ENCODE results near the gene NOLC1.
"Not testable (repeated sequence)": the region's sequence is repeated elsewhere in the genome, so short reads cannot be mapped to it uniquely, and the experiment has no call there.

NOLC1 gene

GRCh38 chr10:102184606-102185005, 32.4 kb downstream of the NOLC1 start:
- Histone ChIP-seq H3K4me3 (ENCODE audit: severe bottlenecking) (no peak overlapping the region), H3K4me1 (ENCODE audit: insufficient read depth, poor library complexity, severe bottlenecking) (no peaks in the 10 kb centered on the region), H3K27ac (ENCODE audit: poor library complexity, severe bottlenecking) (no peak overlapping the region), H3K36me3 (ENCODE audit: low read depth) (no peaks in the 10 kb centered on the region), H3K27me3 (ENCODE audit: insufficient read depth, poor library complexity, severe bottlenecking) (no peaks in the 10 kb centered on the region), H3K9me3 (ENCODE audit: severe bottlenecking) (no peaks in the 10 kb centered on the region)
- TF ChIP-seq, protein P1, sequence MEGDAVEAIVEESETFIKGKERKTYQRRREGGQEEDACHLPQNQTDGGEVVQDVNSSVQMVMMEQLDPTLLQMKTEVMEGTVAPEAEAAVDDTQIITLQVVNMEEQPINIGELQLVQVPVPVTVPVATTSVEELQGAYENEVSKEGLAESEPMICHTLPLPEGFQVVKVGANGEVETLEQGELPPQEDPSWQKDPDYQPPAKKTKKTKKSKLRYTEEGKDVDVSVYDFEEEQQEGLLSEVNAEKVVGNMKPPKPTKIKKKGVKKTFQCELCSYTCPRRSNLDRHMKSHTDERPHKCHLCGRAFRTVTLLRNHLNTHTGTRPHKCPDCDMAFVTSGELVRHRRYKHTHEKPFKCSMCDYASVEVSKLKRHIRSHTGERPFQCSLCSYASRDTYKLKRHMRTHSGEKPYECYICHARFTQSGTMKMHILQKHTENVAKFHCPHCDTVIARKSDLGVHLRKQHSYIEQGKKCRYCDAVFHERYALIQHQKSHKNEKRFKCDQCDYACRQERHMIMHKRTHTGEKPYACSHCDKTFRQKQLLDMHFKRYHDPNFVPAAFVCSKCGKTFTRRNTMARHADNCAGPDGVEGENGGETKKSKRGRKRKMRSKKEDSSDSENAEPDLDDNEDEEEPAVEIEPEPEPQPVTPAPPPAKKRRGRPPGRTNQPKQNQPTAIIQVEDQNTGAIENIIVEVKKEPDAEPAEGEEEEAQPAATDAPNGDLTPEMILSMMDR (IDR thresholded peaks at IDR 0.05; ENCODE audit: poor library complexity, severe bottlenecking) = no peak
- ATAC-seq (ENCODE audit: low read depth) (no peak), DNase-seq (ENCODE audit: low spot score) (no peak)

- Histone ChIP-seq H3K27ac (ENCODE audit: poor library complexity, severe bottlenecking) (no peak overlapping the region), H3K4me1 (ENCODE audit: insufficient read depth, poor library complexity, severe bottlenecking) (no peaks in the 10 kb centered on the region), H3K36me3 (ENCODE audit: low read depth) (no peaks in the 10 kb centered on the region), H3K4me3 (ENCODE audit: severe bottlenecking) (no peak overlapping the region), H3K27me3 (ENCODE audit: insufficient read depth, poor library complexity, severe bottlenecking) (no peaks in the 10 kb centered on the region), H3K9me3 (ENCODE audit: severe bottlenecking) (no peaks in the 10 kb centered on the region)
- TF ChIP-seq, protein P1 (IDR thresholded peaks at IDR 0.05; ENCODE audit: poor library complexity, severe bottlenecking) = no peak
- ATAC-seq (ENCODE audit: low read depth) (no peak), DNase-seq (ENCODE audit: low spot score) (no peak)
Observed at GRCh38 chr10:102185272-102185671, 33.1 kb downstream of the NOLC1 start.

DNA sequence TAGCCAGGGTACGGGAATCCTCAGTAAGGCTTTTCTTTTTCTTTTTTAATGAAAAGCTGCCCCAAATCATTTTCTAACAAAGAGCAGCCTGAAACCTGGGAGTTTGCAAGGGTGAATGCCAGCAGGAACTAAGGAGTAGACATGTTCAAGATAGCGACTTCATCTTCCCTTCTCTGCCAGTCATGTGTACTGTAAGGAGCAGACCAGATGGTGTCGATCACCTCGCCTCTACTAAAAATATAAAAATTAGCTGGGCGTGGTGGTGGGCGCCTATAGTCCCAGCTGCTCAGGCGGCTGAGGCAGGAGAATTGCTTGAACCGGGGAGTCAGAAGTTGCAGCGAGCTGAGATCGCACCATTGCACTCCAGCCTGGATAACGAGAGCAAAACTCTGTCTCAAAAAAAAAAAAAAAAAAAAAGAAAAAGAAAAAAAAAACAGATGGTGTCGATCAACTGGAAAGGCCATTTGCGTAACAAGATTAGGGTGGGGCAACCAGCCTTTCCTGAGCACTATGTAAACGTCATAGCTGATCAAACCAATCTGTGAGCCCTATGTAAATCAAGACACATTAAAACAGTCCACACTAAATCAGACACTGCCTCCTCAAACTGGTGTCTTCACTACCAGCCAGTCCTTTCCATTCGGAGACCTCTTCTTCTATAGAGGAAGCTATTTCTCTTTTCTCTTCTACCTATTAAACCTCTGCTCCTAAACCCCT, 33.8 kb downstream of the NOLC1 start:
- Histone ChIP-seq H3K27me3 (ENCODE audit: insufficient read depth, poor library complexity, severe bottlenecking) (no peaks in the 10 kb centered on the region), H3K9me3 (ENCODE audit: severe bottlenecking) (no peaks in the 10 kb centered on the region), H3K27ac (ENCODE audit: poor library complexity, severe bottlenecking) (no peak overlapping the region), H3K4me1 (ENCODE audit: insufficient read depth, poor library complexity, severe bottlenecking) (no peaks in the 10 kb centered on the region), H3K4me3 (ENCODE audit: severe bottlenecking) (no peak overlapping the region), H3K36me3 (ENCODE audit: low read depth) (no peaks in the 10 kb centered on the region)
- DNase-seq (ENCODE audit: low spot score) = no peak
- TF ChIP-seq, protein P1 (IDR thresholded peaks at IDR 0.05; ENCODE audit: poor library complexity, severe bottlenecking) = no peak
- no peak for ATAC-seq (ENCODE audit: low read depth)

- Histone ChIP-seq H3K27me3 (ENCODE audit: insufficient read depth, poor library complexity, severe bottlenecking) (no peaks in the 10 kb centered on the region), H3K27ac (ENCODE audit: poor library complexity, severe bottlenecking) (no peak overlapping the region), H3K9me3 (ENCODE audit: severe bottlenecking) (no peaks in the 10 kb centered on the region), H3K4me3 (ENCODE audit: severe bottlenecking) (no peak overlapping the region), H3K36me3 (ENCODE audit: low read depth) (no peaks in the 10 kb centered on the region), H3K4me1 (ENCODE audit: insufficient read depth, poor library complexity, severe bottlenecking) (no peaks in the 10 kb centered on the region)
- DNase-seq (ENCODE audit: low spot score) (no peak), ATAC-seq (ENCODE audit: low read depth) (no peak; the same call in 2 of the 3 replicates)
- TF ChIP-seq, protein P1 (IDR thresholded peaks at IDR 0.05; ENCODE audit: poor library complexity, severe bottlenecking) = no peak
Observed at GRCh38 chr10:102188298-102188940, 36.2 kb downstream of the NOLC1 start.

GRCh38 chr10:102188941-102189898, 37.0 kb downstream of the NOLC1 start:
- not testable (repeated sequence) for H3K27ac ChIP-seq (ENCODE audit: poor library complexity, severe bottlenecking); H3K4me1 ChIP-seq (ENCODE audit: insufficient read depth, poor library complexity, severe bottlenecking); H3K36me3 ChIP-seq (ENCODE audit: low read depth); H3K4me3 ChIP-seq (ENCODE audit: severe bottlenecking); DNase-seq (ENCODE audit: low spot score); H3K9me3 ChIP-seq (ENCODE audit: severe bottlenecking); H3K27me3 ChIP-seq (ENCODE audit: insufficient read depth, poor library complexity, severe bottlenecking); ATAC-seq (ENCODE audit: low read depth)

Measured in RWPE2 (cell line).